Left lung (tissue), 10 donors: ENCODE data around the gene ELAVL2. TPM values are rescaled to one million over a fixed set of nuclear protein-coding genes. Genes with fewer than 3 reads are reported as not detected.

Experiments used
- ATAC-seq: fragments of 200-7000 bp; cut with Tn5 transposase; one replicate; pipeline ENCODE4 v1.9.1; 2020; ENCODE audit warnings: moderate library complexity
- DNase-seq, 4 donors: peaks; one replicate each; pipeline ENCODE4 v3.0.0-alpha.2; 2013 to 2020
- H3K27ac ChIP-seq, 2 donors: fragments of 200-600 bp; sonication (generic) in 1 of 2; one replicate each; pipeline versions ENCODE4 v1.5.0 to v1.8.0; 2020 to 2021
- H3K27me3 ChIP-seq, 2 donors: fragments of 200-600 bp; sonication (generic) in 1 of 2; one replicate each; pipeline versions ENCODE4 v1.5.0 to v1.8.0; 2020 to 2021
- H3K36me3 ChIP-seq, 2 donors: fragments of 200-600 bp; sonication (generic) in 1 of 2; one replicate each; pipeline versions ENCODE4 v1.5.0 to v1.8.0; 2020 to 2021
- H3K4me1 ChIP-seq, 2 donors: fragments of 200-600 bp; one replicate each; pipeline ENCODE4 v1.8.0; 2021
- H3K4me3 ChIP-seq, 2 donors: fragments of 200-600 bp; sonication (generic) in 1 of 2; one replicate each; pipeline versions ENCODE4 v1.5.0 to v1.8.0; 2020 to 2021; ENCODE audit warnings: mild to moderate bottlenecking in 1 of 2
- H3K9me3 ChIP-seq, 2 donors: fragments of 200-600 bp; sonication (generic) in 1 of 2; one replicate each; pipeline versions ENCODE4 v1.5.0 to v1.8.0; 2020 to 2021
- intact Hi-C, 2 donors: fragments of 100-400 bp; cut with DNase I; formaldehyde crosslinking; loops; one replicate each; pipeline versions ENCODE4 v1.11.2 to v1.14.2; 2022
- polyA plus RNA-seq, 6 donors: library from polyadenylated mRNA; unstranded; fragments of 120-200 nt; gene quantifications; one replicate each; pipeline ENCODE4 v1.2.1, GENCODE V29; 2013; ENCODE audit not compliant: insufficient read length in 6 of 6
- total RNA-seq, 2 donors: library from RNA; stranded (reverse); fragmentation: NEBNext Ultra II Directional; extraction: Animal tissue kit (Norgen Biotek cat#: 25700); gene quantifications; one replicate each; pipeline ENCODE4 v1.2.1, GENCODE V29; 2021
- TF ChIP-seq, protein P1 (sequence below), 2 donors: fragments of 200-600 bp; sonication (generic) in 1 of 2; IDR thresholded peaks; one replicate each; pipeline versions ENCODE4 v1.5.0 to v1.8.0; 2021; ENCODE audit warnings: antibody characterized with exemption in 2 of 2
- donor health status: DM: no; HTN: yes; CAD: no.
- donor health status: DM: no; HTN: no; CAD: no.

The ELAVL2 gene
- total and polyA plus RNA-seq, 8 donors = 0.35 to 4.5 (median 2.3) TPM; not detected in 1

DNA sequence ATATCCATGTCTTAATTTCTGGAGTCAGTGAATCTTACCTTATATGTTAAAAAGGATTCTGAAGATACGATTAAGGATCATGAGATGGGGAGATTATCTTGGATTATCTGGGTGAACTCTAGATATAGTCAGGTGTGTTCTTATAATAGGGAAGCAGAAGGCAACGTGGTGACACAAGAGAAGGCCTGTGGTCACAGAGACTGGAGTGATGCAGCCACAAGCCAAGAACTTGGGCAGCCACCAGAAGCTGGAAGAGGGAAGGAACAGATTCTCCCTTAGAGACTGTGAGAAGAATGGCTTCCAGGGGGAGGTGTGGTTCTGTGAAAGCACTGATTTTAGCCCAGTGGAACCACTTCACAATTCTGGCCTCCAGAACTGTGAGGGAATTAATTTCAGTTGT lies 177.4 kb downstream of the ELAVL2 start:
- H3K4me1 ChIP-seq = no peaks in the 10 kb centered on the region
- H3K27me3 ChIP-seq = no peaks in the 10 kb centered on the region
- ATAC-seq (no peak), DNase-seq (no peak)
- TF ChIP-seq, protein P1, sequence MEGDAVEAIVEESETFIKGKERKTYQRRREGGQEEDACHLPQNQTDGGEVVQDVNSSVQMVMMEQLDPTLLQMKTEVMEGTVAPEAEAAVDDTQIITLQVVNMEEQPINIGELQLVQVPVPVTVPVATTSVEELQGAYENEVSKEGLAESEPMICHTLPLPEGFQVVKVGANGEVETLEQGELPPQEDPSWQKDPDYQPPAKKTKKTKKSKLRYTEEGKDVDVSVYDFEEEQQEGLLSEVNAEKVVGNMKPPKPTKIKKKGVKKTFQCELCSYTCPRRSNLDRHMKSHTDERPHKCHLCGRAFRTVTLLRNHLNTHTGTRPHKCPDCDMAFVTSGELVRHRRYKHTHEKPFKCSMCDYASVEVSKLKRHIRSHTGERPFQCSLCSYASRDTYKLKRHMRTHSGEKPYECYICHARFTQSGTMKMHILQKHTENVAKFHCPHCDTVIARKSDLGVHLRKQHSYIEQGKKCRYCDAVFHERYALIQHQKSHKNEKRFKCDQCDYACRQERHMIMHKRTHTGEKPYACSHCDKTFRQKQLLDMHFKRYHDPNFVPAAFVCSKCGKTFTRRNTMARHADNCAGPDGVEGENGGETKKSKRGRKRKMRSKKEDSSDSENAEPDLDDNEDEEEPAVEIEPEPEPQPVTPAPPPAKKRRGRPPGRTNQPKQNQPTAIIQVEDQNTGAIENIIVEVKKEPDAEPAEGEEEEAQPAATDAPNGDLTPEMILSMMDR (IDR thresholded peaks at IDR 0.05) = no peak
- no peak overlapping the region for H3K27ac ChIP-seq
- intact Hi-C loops = no loop called here
- H3K4me3 ChIP-seq = no peak overlapping the region
- no peaks in the 10 kb centered on the region for H3K36me3 ChIP-seq
- H3K9me3 ChIP-seq = no peaks in the 10 kb centered on the region

GRCh38 chr9:23644896-23645295 lies 181.1 kb downstream of the ELAVL2 start:
- ATAC-seq (no peak), DNase-seq (no peak)
- Histone ChIP-seq H3K9me3 (no peaks in the 10 kb centered on the region), H3K36me3 (no peaks in the 10 kb centered on the region), H3K27me3 (no peaks in the 10 kb centered on the region), H3K4me3 (no peak overlapping the region), H3K4me1 (no peaks in the 10 kb centered on the region), H3K27ac (no peak overlapping the region)
- TF ChIP-seq, protein P1 (IDR thresholded peaks at IDR 0.05) = no peak
- intact Hi-C loops = no loop called here

- H3K9me3 ChIP-seq = no peaks in the 10 kb centered on the region
- no peak for ATAC-seq
- H3K4me1 ChIP-seq = no peaks in the 10 kb centered on the region
- DNase-seq = no peak
- TF ChIP-seq, protein P1 (IDR thresholded peaks at IDR 0.05) = no peak
- intact Hi-C loops = no loop called here
- no peak overlapping the region for H3K27ac ChIP-seq
- H3K4me3 ChIP-seq = no peak overlapping the region
- no peaks in the 10 kb centered on the region for H3K36me3 ChIP-seq
- no peaks in the 10 kb centered on the region for H3K27me3 ChIP-seq
These were observed 181.7 kb downstream of the ELAVL2 start for GRCh38 chr9:23644326-23644725.

- intact Hi-C loops = no loop called here
- Histone ChIP-seq H3K36me3 (no peaks in the 10 kb centered on the region), H3K4me3 (no peak overlapping the region), H3K27me3 (no peaks in the 10 kb centered on the region), H3K4me1 (no peaks in the 10 kb centered on the region), H3K27ac (no peak overlapping the region), H3K9me3 (no peaks in the 10 kb centered on the region)
- DNase-seq (no peak), ATAC-seq (no peak)
- TF ChIP-seq, protein P1 (IDR thresholded peaks at IDR 0.05) = no peak
These were observed 182.3 kb downstream of the ELAVL2 start for GRCh38 chr9:23643656-23644258.
